NCI-H446 treated with DMSO at 0.1 percent for 48 hours (cell line): ENCODE measurements around the gene KIAA0753.
"Not testable (repeated sequence)": the region's sequence is repeated elsewhere in the genome, so short reads cannot be mapped to it uniquely, and the experiment has no call there.

Experiments
- DNase-seq: peaks from one replicate; lab custom pipeline; 2025; lab: John Stamatoyannopoulos, UW

Gene KIAA0753

DNA sequence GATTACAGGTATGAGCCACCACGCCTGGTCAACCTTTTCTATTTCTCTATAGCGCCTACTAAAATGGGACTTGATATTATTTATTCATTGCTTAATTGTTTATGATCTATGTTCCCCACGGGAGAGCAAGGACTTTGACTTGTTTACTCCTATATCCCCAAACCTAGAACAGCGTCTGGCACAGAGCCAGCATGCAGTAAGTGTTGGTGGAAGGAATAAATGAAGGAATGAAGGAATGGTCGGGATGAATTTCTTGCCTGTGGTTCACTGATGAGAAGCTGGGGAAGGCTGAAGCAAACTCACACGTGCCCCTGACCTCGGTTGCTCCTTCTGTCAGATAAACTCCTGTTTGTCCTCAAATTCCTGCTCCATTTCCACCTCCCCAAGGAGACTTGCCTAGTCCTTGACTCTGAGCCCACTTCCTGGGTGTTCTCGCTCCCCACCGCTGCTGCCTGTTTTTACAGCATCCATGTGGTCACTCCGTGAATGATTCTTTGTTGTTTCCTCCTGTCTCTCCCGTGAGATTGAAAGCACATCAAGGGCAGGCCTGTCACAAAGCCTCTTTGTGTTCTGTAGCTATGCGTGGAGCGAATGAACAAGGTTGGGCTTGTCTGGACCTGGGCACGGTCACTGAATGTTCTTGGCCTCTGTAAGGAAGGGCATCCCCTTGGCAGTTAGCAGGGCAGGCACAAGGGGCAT, 28.4 kb upstream of the KIAA0753 start:
- no peak for DNase-seq

DNA sequence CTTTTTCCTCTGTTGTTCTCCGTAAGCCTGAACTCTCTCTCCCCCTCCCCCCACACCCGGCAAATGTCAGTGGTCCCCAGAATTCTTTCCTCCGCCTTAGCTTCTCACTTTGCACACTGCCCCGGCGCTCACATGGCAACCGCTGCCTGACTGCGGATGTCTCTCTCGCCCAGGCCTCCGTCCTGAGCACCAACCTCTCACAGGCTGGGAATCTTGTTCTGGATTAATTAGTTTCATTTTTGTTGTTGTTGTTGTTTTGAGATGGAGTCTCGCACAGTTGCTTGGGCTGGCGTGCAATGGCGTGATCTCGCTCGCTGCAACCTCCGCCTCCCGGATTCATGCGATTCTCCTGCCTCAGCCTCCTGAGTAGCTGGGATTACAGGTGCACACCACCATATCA, 27.7 kb upstream of the KIAA0753 start:
- DNase-seq: no peak

DNA sequence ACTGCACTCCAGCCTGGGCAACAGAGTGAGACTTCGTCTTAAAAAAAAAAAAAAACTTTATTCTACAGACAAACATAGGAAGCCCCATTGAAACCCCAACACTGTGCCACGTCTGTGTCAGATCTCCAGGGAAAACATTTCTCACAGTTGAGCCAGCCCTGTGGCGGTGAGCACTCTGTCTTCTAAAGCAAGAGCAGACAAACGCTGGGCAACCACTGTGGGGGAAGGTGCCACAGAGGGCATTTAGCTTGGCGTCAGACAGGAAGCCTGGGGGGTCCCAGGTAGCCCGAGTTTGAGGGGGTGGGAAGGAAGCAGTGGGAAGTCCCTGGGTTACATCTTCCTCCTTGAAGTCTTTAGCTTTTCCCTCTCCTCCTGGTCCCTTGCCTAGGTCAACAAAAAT, 27.0 kb upstream of the KIAA0753 start:
- DNase-seq: no peak

DNA sequence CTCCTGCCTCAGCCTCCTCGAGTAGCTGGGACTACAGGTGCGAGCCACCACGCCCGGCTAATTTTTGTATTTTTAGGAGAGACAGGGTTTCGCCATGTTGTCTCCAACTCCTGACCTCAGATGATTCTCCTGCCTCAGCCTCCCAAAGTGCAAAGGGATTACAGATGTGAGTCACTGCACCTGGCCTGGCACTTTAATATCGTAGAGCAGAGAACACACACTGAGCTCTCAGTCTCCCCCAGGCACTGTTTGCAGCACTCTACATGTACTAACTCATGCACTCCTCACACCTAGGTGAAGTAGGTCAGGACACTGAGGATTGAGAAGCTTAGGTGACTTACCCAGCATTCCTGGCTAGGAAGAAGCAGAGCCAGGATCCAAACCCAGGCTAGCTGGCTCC, 26.0 kb upstream of the KIAA0753 start:
- no peak for DNase-seq

DNA sequence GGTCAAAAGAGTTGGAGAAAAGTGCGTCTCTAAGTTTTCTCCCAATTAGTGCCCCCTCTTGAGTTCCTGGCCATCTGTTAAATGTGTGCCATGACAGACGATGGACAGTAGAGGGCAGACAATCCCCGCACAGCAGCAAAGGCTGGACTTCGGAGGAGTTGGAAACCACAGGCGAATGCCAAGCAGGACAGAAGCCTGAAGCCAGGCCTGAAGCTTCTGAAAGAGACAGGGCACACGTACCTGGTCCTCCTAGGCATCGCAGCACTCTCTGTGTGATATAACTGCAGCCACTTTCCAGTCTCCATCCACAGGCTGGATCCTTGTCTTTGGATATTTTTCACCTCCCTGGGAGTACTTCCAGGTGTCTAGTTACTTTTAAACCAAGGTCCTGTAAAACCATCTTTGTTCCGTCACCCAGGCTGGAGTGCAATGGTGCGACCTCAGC, 25.6 kb upstream of the KIAA0753 start:
- DNase-seq: peak; percentile 24

DNA sequence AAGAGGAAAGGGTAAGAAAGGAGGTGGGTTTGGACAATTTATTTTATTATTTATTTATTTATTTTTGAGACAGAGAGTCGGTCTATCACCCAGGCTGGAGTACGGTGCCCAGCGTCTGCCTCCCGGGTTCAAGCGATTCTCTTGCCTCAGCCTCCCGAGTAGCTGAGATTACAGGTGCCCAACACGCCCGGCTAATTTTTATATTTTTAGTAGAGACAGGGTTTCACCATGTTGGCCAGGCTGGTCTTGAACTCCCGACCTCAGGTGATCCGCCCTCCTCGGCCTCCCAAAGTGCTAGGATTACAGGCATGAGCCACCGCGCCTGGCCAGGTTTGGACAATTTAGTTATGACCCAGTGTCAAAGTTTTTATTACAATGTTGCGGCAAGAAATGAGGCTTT, 22.7 kb upstream of the KIAA0753 start:
- not testable (repeated sequence) for DNase-seq

DNA sequence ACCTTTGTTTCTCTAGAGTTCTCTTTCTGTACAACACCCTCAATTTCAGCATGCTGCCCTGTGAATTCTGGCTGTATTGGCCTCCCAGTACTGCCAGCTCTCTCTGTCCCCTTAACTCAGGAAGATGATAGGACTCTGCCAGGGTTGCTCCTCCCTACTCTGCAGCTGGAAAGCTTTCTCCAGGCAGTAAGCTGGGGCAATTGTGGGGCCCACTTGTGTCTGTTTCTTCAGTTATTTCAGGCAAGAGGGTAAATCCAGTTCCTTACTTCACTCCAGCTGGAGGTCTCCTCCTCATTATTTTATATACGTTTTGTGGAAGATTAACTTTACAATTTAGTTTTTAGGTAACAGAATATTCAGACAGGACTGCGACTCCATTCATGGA, 20.9 kb upstream of the KIAA0753 start:
- DNase-seq: no peak

DNA sequence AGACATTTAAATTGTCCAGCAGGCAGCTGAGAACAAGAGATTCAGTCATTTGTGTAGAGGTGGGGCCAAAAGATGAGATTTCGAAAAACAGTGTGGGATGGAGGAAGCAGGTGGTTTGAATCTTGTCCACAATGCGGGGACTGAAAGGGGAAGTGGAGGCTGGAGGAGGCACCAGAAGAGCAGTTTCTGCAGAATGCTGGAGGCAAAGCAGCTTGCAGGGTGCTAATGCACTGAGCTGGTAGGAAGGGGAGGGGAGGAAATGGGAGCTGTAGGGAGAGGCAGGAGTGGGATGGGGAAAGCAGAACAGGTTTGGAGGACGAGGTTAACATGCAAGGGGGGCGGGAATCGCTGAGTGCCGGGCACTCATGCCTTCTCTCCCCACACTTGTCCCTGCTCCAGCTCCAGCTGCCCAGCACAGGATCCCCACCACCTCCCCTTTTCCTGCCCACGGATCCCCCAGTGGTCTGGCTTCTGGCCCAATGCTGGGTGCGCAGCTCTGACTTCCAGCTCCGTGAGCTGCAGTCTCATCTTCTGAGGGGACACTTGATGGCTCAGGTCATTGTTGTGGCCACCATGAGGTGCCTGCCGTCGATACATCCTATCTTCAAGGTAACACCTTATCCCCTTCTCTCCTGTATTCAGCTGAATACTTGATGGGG, 20.4 kb upstream of the KIAA0753 start:
- DNase-seq: no peak

DNA sequence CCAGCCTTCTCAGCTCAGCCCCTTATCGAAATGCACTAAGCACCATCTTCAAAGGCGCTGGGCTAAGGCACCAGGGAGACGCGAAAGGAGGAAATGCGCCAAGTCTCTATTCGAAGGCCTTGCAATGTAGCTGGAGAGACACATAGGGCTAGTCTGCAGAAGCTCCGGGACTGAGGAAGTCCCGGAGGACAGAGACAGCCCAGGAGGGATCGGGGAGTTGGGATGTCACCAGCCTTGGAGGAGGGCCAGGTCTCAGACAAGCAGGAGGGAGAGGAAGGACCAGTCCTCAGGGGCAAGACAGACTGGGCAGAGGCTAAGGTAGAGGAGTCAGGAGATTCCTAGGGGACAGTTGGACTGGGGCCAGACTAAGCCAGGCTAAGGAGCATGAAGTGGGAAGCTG, 19.6 kb upstream of the KIAA0753 start:
- DNase-seq: no peak

DNA sequence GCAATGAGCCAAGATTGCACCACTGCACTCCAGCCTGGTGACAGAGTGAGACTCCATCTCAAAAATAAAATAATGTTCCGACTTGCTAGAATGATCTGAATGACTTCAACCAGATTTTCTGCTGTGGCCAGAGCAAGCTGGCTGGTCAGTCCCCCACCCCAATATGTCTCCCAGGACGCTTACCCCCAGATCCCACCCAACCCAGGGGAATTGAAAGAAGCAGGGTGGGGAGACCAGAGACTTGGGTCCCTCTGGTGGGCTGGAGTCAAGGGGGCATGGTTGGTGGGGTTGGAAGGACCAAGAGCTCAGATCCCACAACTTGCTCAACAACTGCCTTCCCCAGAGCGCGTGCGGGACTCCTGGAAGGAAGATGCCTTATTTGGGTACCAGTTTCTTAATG, 17.9 kb upstream of the KIAA0753 start:
- not testable (repeated sequence) for DNase-seq

DNA sequence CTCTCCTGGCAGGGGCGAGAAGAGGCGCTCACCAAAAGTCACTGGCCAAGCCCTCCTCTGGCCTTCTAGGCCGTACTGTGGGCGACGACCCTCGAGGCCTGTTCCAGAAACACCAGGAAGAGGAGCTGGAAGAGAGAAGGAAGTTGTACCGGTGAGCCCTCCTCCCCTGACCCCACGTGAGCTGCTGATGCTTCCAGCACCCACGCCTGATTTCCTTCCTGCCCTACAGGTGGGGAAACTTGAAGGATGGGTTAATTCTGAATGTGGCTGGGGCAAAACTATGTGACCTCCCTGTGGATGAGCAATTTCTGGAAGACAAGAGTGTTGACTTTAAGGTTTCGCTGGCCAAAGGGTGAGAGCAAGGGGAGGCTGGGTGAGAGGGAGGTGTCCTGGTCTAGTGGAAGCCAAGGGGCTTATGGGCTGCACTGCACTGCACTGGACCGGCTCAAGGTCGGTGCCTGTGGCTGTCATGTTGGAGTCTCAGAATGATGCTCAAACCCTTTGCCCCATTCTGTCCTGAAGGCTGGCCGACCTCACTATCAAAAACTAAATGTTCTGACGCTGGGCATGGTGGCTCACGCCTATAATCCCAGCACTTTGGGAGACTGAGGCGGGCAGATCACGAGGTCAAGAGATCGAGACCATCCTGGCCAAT, 17.2 kb upstream of the KIAA0753 start:
- DNase-seq: no peak

DNA sequence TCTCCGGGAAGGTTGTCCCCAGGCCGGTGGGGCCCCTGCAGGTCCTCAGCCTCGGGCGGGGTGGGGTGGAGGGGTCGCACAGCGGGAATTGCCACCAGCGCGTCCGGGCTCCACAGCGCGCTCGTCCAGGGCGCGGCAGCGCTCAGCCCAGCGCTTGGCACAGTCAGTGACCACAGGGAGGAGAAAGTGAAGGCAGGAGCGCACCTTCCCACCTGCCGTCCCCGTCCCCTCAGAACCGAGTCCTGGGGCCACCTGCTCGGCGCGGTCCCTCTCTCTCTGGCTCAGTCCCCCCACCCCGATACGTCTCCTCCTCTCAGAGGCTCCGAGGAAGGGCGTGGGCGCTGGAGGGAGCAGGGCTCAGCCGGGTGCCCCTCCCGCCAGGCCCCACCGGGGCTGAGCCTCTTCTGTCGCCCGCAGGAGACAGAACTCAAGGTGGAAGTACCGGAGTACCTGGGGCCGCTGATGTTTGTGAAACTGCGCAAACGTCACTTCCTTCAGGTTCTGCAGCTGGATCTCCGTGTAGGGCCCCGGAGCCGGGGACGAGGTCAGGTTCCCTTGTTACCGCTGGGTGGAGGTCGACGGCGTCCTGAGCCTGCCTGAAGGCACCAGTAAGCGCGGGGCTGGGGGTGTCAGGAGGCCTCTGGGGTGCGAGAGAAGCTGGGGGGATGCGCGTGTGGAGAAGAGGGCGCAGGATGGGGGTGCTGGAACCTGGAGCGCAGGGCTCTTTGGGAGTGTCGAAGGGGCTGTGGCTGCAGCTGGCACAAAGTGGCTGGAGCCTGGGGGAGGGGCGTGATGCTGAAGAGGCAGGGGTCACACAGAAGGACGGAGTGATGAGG, 16.5 kb upstream of the KIAA0753 start:
- not testable (repeated sequence) for DNase-seq

DNA sequence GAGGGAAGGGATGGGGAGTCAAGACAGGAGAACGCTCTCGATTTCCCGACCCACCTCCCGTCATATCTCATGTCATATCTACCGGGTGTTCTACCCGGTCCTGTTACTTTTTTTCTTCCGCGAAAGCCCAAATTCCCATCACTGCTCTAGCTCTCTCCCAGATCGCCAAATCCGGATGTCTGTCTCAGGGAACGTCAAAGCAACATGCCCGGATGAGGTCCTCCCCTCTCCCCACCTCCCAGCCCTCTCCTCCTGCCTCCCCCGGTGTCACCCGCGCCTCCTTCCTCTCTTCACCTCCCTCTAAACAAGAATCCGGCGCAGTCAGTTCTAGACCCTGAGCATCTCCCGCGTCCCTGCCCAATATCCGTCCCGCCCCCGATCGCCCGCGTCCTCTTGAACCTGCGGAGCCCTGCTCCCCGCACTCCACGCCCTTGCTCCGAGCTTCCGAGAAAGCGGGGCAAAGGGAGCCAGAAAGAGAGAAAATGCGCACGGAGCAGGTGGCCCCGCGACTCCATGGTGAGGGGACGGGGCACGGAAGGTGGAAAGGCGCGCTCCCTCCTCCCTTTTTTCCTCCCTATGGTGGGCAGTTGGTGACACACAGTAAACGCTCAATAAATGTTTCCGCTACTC, 15.3 kb upstream of the KIAA0753 start:
- not testable (repeated sequence) for DNase-seq

DNA sequence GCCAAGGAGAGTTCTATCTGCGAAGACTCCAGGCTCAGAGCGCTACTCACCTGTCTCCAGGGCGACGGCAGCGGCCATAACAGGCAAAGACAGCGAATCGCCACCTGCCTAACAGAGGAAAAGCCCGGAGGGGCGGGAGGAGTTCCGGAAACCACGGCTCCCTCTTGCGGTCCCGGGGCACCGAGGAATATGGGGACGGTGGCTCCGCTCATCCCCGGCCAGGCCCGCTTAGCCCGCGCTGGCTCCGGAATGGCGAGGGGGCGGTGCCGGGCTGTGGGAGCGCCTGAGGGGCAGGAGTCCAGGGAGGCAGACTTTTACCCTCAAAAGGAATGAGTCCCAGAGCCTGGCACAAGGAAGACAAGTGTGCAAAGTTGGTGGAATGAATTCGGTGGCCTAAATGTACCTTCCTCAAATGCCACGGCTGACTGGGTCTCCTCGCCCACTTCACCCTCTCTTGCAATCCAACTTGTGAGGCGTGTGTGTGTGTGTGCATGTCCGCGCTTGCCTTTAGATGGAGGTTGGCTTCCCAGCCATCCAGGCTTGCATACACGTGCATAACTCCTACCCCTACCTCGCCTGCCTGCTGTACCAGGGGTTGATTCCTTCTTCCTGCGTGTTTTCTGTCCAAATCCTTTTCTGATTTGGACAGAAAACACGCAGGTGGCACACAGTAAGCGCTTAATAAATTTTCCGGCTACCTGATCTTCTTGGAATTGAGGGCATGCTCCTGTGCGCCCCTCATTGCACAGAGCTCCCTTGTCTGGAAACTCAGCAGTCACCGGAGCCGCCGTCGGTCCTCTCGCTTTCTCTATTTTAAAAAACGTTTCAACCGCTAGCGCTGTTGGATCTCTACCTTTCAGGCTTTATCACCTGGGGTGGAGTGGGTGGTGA, 14.6 kb upstream of the KIAA0753 start:
- no peak for DNase-seq

DNA sequence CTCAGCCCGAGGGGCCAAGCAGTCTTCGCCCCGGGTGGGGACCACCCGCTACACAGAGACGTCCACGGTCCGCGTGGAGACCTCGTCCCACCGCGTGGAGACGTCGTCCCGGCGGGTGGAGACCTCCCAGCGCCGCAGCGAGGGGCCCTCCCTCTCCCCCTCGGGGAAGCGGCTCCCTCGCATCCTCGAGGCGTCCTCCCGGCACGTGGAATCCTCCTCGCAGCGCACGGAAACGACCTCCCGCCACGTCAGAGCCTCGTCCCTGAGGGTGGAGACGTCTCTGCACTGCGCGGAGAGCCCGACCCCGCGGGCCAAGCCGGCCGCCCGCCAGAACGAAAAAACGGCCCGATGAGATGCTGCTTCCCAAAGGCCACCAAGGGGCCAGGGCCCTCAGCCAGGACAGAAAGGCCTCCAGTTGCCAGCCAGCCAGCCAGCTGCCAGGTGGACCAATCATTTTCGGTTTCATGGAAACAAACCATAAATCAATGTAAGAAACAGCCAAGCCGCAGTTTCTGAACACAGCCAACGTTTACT, 11.5 kb upstream of the KIAA0753 start:
- peak; percentile 18 for DNase-seq

DNA sequence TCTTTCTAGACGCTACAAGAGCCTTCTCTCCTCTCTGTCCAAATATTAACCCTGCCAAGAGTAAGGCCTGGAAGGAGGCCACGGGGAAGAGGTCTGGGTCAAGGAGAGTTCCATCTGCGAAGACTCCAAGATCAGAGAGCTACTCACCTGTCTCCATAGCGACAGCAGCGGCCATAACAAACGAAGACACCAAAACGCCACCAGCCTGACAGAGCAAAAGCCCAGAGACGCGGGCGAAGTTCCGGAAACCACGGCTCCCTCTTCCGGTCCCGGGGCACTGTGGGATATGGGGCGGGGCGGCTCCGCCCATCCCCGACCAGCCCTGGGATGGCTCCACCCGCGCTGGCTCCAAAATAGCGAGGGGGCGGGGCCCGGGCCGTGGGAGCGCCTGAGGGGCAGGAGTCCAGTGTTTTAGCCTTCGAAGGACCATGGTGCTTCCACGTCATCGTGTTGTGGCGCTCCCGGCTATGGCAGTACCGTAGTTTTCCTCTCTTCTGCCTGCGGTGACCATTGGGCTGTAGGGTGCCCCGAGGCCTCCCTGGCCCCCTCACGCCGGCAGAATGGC, 10.9 kb upstream of the KIAA0753 start, which contains the start of the genes C17orf100 and MED31:
Gene C17orf100, plus strand, starts transcription at position 409 of the 565 bp plus-strand sequence. Its CDS starts 152 bp downstream, at position 561.
Gene MED31, minus strand, starts transcription at position 252 of the 565 bp plus-strand sequence. Its CDS starts 77 bp downstream, at position 175.
- peak; percentile 86 for DNase-seq

DNA sequence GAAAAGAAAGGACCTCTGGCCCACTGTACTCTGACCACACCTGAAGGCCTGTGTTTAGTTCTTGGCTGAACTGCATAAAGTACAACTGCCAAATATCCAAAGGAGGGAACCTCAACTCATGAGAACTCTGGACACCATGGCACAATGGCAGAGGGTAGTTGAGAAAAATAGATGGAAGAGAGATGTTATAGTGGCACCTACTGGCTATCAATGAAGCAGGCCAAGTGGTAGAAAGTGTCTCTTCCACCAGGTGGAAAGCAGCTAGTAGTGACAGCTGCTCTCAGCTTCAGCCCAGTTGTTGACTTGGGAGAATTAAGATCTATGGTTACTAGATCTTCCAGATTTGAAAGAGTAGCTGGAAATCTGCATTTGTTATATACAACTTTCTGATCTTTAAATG, 7.7 kb upstream of the KIAA0753 start:
- DNase-seq: no peak

DNA sequence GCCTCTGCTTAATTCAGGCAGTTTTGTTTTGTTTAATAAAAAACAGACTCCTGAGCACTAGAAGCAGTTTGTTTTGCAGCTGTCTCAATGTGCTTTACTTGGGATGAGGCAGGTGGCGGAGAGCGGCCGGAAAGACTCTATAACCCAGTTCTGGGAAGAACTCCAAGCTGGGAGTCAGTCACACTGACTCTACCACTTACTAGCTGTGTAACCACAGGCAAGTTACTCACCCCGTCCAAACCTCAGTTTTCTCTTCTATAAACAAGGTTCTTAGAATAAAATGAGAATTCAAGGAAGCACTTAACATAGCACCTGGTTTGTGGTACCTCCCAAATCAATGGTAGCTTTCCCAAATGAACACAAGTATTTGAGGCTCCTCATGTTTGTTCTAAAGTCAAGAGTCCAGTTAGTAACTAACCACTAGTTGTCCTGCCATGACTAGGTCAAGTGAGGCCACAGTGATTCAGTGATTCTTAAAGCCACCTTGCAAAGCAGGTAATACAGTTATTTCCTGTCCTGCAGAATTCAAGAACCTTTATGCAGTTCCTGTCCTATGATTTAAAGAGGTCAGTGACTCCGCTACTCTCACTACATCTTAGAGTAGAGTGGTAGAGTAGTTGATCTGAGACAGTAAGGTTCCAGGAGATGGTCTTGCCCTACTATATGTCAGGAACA, 3.1 kb upstream of the KIAA0753 start:
- no peak for DNase-seq

DNA sequence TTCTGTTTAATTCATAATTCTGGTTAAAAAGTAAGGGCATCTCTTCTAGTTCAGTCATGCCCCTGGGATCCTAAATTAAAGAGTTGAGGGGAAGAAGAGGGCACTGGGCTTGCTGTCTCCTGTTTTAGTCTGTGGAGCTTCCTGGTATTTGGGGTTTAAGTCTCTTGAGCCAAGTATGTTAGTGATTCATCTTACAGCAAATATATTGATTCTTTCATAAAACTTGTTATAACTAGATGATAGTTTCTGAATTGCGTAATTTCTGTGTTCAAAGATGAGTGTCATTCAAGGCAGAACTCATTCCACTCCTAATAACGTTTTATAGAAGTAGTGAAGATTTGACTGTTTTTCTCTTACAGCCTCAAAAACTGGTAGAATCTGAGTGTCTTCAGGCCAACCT, 2.1 kb upstream of the KIAA0753 start:
- DNase-seq: no peak
